ENCODE results near the gene FAM110A. TPM values are rescaled to one million over a fixed set of nuclear protein-coding genes. Genes with fewer than 3 reads are reported as not detected.

Gene FAM110A
- total and polyA plus RNA-seq, 2 donors (not counting 1 experiment from before 2014, with no cell fraction given), result 15.6 to 18.4 TPM

GRCh38 chr20:845226-845868 lies 11.8 kb downstream of the FAM110A start:
- no peaks in the 10 kb centered on the region for H3K9me3 Mint-ChIP-seq (ENCODE audit: insufficient read depth)
- peak overlapping the region; percentile 95 for H3K27ac Mint-ChIP-seq
- WGBS (ENCODE audit: insufficient coverage), result 19% methylated on average over 50 of the region's 50 CpGs
- ATAC-seq (ENCODE audit: low read depth) (no peak), DNase-seq (peak; percentile 43)
- Histone ChIP-seq H4K20me1 (ENCODE audit: control insufficient read depth, insufficient read depth, low read length, poor library complexity, severe bottlenecking) (peaks cover 55% of the 10 kb centered on the region), H3K27ac (ENCODE audit: low read length in 2 of 2) (peak overlapping the region in 1 of 2 donors; percentile 80), H3K27me3 (replicated peaks in 1 of 4; ENCODE audit: control extremely low read depth in 1 of 4, control insufficient read depth in 3 of 4, insufficient read depth in 4 of 4, low read length in 3 of 4) (peaks cover 0 to 19% (median 6%) of the 10 kb centered on the region in 4 experiments), H3K9ac (ENCODE audit: low read length) (peak overlapping the region; percentile 79), H3K4me2 (replicated peaks; ENCODE audit: low read depth, low read length, poor library complexity, severe bottlenecking) (peak overlapping the region; percentile 99), H2AFZ (ENCODE audit: insufficient read depth, low read depth, low read length, poor library complexity, severe bottlenecking) (peak overlapping the region; percentile 83), H3K79me2 (ENCODE audit: control insufficient read depth, insufficient read depth, low read length) (peaks cover 88% of the 10 kb centered on the region), H3K36me3 (replicated peaks in 1 of 2; ENCODE audit: control extremely low read depth in 1 of 2, control insufficient read depth in 1 of 2, extremely low read depth in 1 of 2, insufficient read depth in 2 of 2, low read length in 1 of 2) (peaks cover 0 to 1% of the 10 kb centered on the region in 2 experiments), H3K4me1 (ENCODE audit: control insufficient read depth in 2 of 2, insufficient read depth in 2 of 2, low read length in 2 of 2) (peaks cover 64% of the 10 kb centered on the region in 2 donors), H3K4me3 (ENCODE audit: control extremely low read depth in 1 of 5, extremely low read depth in 1 of 5, insufficient read depth in 1 of 5, low read depth in 2 of 5, low read length in 4 of 5) (peak overlapping the region in 4 of 5 experiments; percentile 65 to 77 (median 68)), H3K9me3 (ENCODE audit: control extremely low read depth in 1 of 3, control insufficient read depth in 2 of 3, insufficient read depth in 1 of 3, low read length in 2 of 3) (peaks cover 0 to 7% (median 0%) of the 10 kb centered on the region in 3 donors)
- ChIA-PET CTCF (interaction anchor here (6.7 kb wide), 1 partner anchor 13 kb away, joined by 46 read pairs; the partner anchor contains the start of gene FAM110A), POLR2A (interaction anchor here (0.5 kb wide), 1 partner anchor 270 kb away, joined by 4 read pairs; no protein-coding TSS in a partner anchor)
- peaks cover 4% of the 10 kb centered on the region for H3K27me3 Mint-ChIP-seq
- TF ChIP-seq CTCF (IDR thresholded peaks at IDR 0.05) (no peak), EZH2 (IDR thresholded peaks at IDR 0.05; ENCODE audit: borderline replicate concordance, insufficient read depth, low read depth, low read length, poor library complexity, severe bottlenecking) (no peak)
- intact Hi-C loops (cut with micrococcal nuclease), result no loop called here
- H3K4me1 Mint-ChIP-seq, result peaks cover 57% of the 10 kb centered on the region
- peak overlapping the region; percentile 86 for H3K4me3 Mint-ChIP-seq

Data from B cell (primary cell).